ENCODE data around the gene SERPINI1. TPM values are rescaled to one million over a fixed set of nuclear protein-coding genes. Genes with fewer than 3 reads are reported as not detected.

SERPINI1 gene
- total RNA-seq, 1 experiment from 2014 or later, result 8.0 TPM

- DNase-seq (ENCODE audit: low read depth, low spot score), result no peak
- Histone ChIP-seq H3K4me3 (ENCODE audit: low read depth in 2 of 2, low read length in 2 of 2) (no peak overlapping the region), H3K27me3 (ENCODE audit: control insufficient read depth, insufficient read depth, low read length) (no peaks in the 10 kb centered on the region), H3K36me3 (ENCODE audit: control insufficient read depth, insufficient read depth, low read length) (no peaks in the 10 kb centered on the region), H3K27ac (ENCODE audit: low read length) (no peak overlapping the region), H3K9me3 (ENCODE audit: control insufficient read depth, insufficient read depth, low read depth, low read length) (no peaks in the 10 kb centered on the region), H3K4me1 (ENCODE audit: control insufficient read depth, insufficient read depth, low read length) (no peaks in the 10 kb centered on the region)
- intact Hi-C loops (cut with micrococcal nuclease; ENCODE audit: unreplicated experiment), result no loop called here
- CTCF ChIA-PET, result no interaction called here
- ATAC-seq, result no peak
- in situ Hi-C loops (cut with HindIII; ENCODE audit: low pct_unique_long_range_greater_than_20kb, low sequenced_read_pairs), result no loop called here
- POLR2A ChIA-PET, result no interaction called here
- TF ChIP-seq POLR2AphosphoS5 (IDR thresholded peaks at IDR 0.05; ENCODE audit: low read depth, low read length) (no peak), CTCF (IDR thresholded peaks at IDR 0.05) (no peak), REST (IDR thresholded peaks at IDR 0.05; ENCODE audit: insufficient read depth in 1 of 2, low read depth in 2 of 2, low read length in 1 of 2) (no peak), SIN3A (IDR thresholded peaks at IDR 0.05; ENCODE audit: borderline replicate concordance, insufficient read depth, low read depth, low read length) (no peak), TCF7L2 (IDR thresholded peaks at IDR 0.05; ENCODE audit: low read depth, low read length) (no peak)
- BruUV-seq (replicated peaks), result no TSS peak
These were observed 135.2 kb downstream of the SERPINI1 start for GRCh38 chr3:167870759-167871158.

GRCh38 chr3:167872032-167872431 lies 136.5 kb downstream of the SERPINI1 start:
- TF ChIP-seq POLR2AphosphoS5 (IDR thresholded peaks at IDR 0.05; ENCODE audit: low read depth, low read length) (no peak), REST (IDR thresholded peaks at IDR 0.05; ENCODE audit: insufficient read depth in 1 of 2, low read depth in 2 of 2, low read length in 1 of 2) (no peak)
- Histone ChIP-seq H3K9me3 (ENCODE audit: control insufficient read depth, insufficient read depth, low read depth, low read length) (no peaks in the 10 kb centered on the region), H3K4me1 (ENCODE audit: control insufficient read depth, insufficient read depth, low read length) (no peaks in the 10 kb centered on the region), H3K4me3 (ENCODE audit: low read depth in 2 of 2, low read length in 2 of 2) (no peak overlapping the region), H3K27me3 (ENCODE audit: control insufficient read depth, insufficient read depth, low read length) (no peaks in the 10 kb centered on the region), H3K27ac (ENCODE audit: low read length) (no peak overlapping the region), H3K36me3 (ENCODE audit: control insufficient read depth, insufficient read depth, low read length) (no peaks in the 10 kb centered on the region)
- ATAC-seq, result no peak
- ChIA-PET CTCF (no interaction called here), POLR2A (no interaction called here)
- in situ Hi-C loops (cut with HindIII; ENCODE audit: low pct_unique_long_range_greater_than_20kb, low sequenced_read_pairs) (no loop called here), intact Hi-C loops (cut with micrococcal nuclease; ENCODE audit: unreplicated experiment) (no loop called here)
- DNase-seq (ENCODE audit: low read depth, low spot score), result no peak
- BruUV-seq (replicated peaks), result no TSS peak
